OCI-M2 (cell line): ENCODE results near the gene PRDM16.

ENCODE experiments used
- DNase-seq: peaks from one replicate; lab custom pipeline; 2025; ENCODE audit not compliant: unreplicated experiment; lab: John Stamatoyannopoulos, UW

Gene PRDM16

GRCh38 chr1:3478187-3478586, 409.2 kb downstream of the PRDM16 start:
- no peak for DNase-seq

- no peak for DNase-seq
Measured at GRCh38 chr1:3479511-3480368, 410.7 kb downstream of the PRDM16 start.

GRCh38 chr1:3480369-3480719, 411.3 kb downstream of the PRDM16 start:
- DNase-seq: no peak

GRCh38 chr1:3481046-3481445, 412.0 kb downstream of the PRDM16 start:
- no peak for DNase-seq

- no peak for DNase-seq
Measured at GRCh38 chr1:3481836-3482375, 412.9 kb downstream of the PRDM16 start.

- no peak for DNase-seq
Measured at GRCh38 chr1:3482378-3482849, 413.4 kb downstream of the PRDM16 start.

GRCh38 chr1:3483380-3483779, 414.4 kb downstream of the PRDM16 start:
- DNase-seq: no peak

- no peak for DNase-seq
Measured at GRCh38 chr1:3483801-3484444, 414.9 kb downstream of the PRDM16 start.

- DNase-seq: no peak
Measured at GRCh38 chr1:3485016-3485415, 416.0 kb downstream of the PRDM16 start.
